Subcutaneous adipose tissue (tissue), 4 donors: ENCODE measurements around the gene TMEM237. TPM values are rescaled to one million over a fixed set of nuclear protein-coding genes. Genes with fewer than 3 reads are reported as not detected.

ENCODE experiments used
- CTCF ChIP-seq: fragments of 450-650 bp; IDR thresholded peaks from one replicate; pipeline ENCODE4 v1.5.1; 2016; ENCODE audit warnings: low read depth, mild to moderate bottlenecking, control low read depth, antibody characterized with exemption, moderate library complexity
- small RNA-seq: library from RNA; depleted of rRNA; stranded (forward); fragments of <200 nt; gene quantifications from one replicate; pipeline ENCODE3, GENCODE V24; 2016
- total RNA-seq, 4 donors: library from RNA; depleted of rRNA; stranded (reverse); fragments of >200 nt; gene quantifications; one replicate each; pipeline ENCODE4 v1.1.0, GENCODE V29; 2016

TMEM237 gene
- total RNA-seq, 4 donors from 2014 or later = 18.4 to 31.7 (median 22.3) TPM

GRCh38 chr2:201580486-201580885 lies 62.8 kb downstream of the TMEM237 start:
- TF ChIP-seq CTCF = no peak

- TF ChIP-seq CTCF = no peak
These were observed 63.8 kb downstream of the TMEM237 start for GRCh38 chr2:201579536-201579935.

GRCh38 chr2:201575971-201576370 lies 67.3 kb downstream of the TMEM237 start:
- TF ChIP-seq CTCF = no peak

GRCh38 chr2:201574766-201575165 lies 68.5 kb downstream of the TMEM237 start:
- no peak for TF ChIP-seq CTCF

GRCh38 chr2:201572846-201573508 lies 70.3 kb downstream of the TMEM237 start:
- no peak for TF ChIP-seq CTCF

Small RNAs within 50 kb of the gene (small RNA-seq; reads per million reads assigned to genes)
- gene RNU6-651P = not detected

Other genes with a start within 250 kb of the TMEM237 start
- gene TRAK2, start 192.0 kb downstream of the TMEM237 start, total RNA-seq = 100 to 1,000 TPM in 1 of 4 donors, 10 to 100 TPM in 3; 59.7 to 105 (median 65.2) TPM
- gene STRADB, start 191.8 kb downstream of the TMEM237 start, total RNA-seq = 10 to 100 TPM; 29.3 to 86.7 (median 43.2) TPM
- gene MPP4, start 55.1 kb upstream of the TMEM237 start, total RNA-seq = under 1 TPM in 2 of 4 donors, not detected in 2; 0.22 to 0.85 TPM
- 10 to 100 TPM; 14.4 to 23.5 (median 20.7) TPM for gene ALS2, start 137.4 kb upstream of the TMEM237 start, total RNA-seq
- 1 to 10 TPM in 3 of 4 donors, under 1 TPM in 1; 0.57 to 6.5 (median 3.8) TPM for gene CDK15, start 163.0 kb upstream of the TMEM237 start, total RNA-seq